OCI-LY3 (cell line): ENCODE results near the gene THEM4.

Experiments
- H2AFZ ChIP-seq: fragments of 200-600, 300-600 bp; shearing (Covaris generic); 2 replicates; pipeline ENCODE4 v1.6.0; 2014; ENCODE audit warnings: antibody characterized with exemption, low read depth, low read length
- H3K27ac ChIP-seq: fragments of 200-600, 300-600 bp; sonication (generic); 2 replicates; pipeline ENCODE4 v1.5.1; 2014; ENCODE audit warnings: mild to moderate bottlenecking, low read length, moderate library complexity, mixed read lengths
- H3K27me3 ChIP-seq: fragments of 200-600, 300-600 bp; sonication (generic); 2 replicates; pipeline ENCODE4 v1.6.1; 2014; ENCODE audit warnings: low read depth, low read length, mixed read lengths
- H3K36me3 ChIP-seq: fragments of 200-600, 300-600 bp; sonication (generic); replicated peaks from 2 replicates; pipeline ENCODE3; 2014; ENCODE audit warnings: low read depth, low read length, mixed read lengths
- H3K4me1 ChIP-seq: fragments of 300-600, 200-600 bp; sonication (generic); 2 replicates; pipeline ENCODE4 v1.6.1; 2014; ENCODE audit warnings: low read length, mixed read lengths
- H3K4me2 ChIP-seq: fragments of 200-600, 300-600 bp; sonication (generic); 2 replicates; pipeline ENCODE4 v1.6.1; 2014; ENCODE audit warnings: low read length, mixed read lengths
- H3K4me3 ChIP-seq: fragments of 300-600, 200-600 bp; sonication (generic); 2 replicates; pipeline ENCODE4 v1.5.1; 2014; ENCODE audit warnings: antibody characterized with exemption, mild to moderate bottlenecking, low read length, moderate library complexity
- H3K79me2 ChIP-seq: fragments of 300-600, 200-600 bp; shearing (Covaris generic); 2 replicates; pipeline ENCODE4 v1.6.1; 2014; ENCODE audit warnings: mild to moderate bottlenecking, low read length, mixed read lengths
- H3K9ac ChIP-seq: fragments of 300-600, 200-600 bp; shearing (Covaris generic); 2 replicates; pipeline ENCODE4 v1.6.0; 2014; ENCODE audit warnings: mild to moderate bottlenecking, low read length, moderate library complexity
- H3K9me3 ChIP-seq: fragments of 200-600, 300-600 bp; shearing (Covaris generic); 2 replicates; pipeline ENCODE4 v1.6.1; 2014; ENCODE audit warnings: low read length, mixed read lengths; ENCODE audit not compliant: insufficient read depth
- H4K20me1 ChIP-seq: fragments of 200-600, 300-600 bp; sonication (generic); 2 replicates; pipeline ENCODE4 v1.6.1; 2016; ENCODE audit warnings: low read length, mixed read lengths; ENCODE audit not compliant: insufficient read depth
- EZH2phosphoT487 ChIP-seq: fragments of 200-600 bp; shearing (Covaris generic); IDR thresholded peaks from 2 replicates; pipeline ENCODE4 v1.6.1; 2018; ENCODE audit warnings: antibody characterized with exemption, mixed run types, low read depth
- TF ChIP-seq, protein P1 (sequence below): fragments of 200-600, 300-600 bp; sonication (generic); IDR thresholded peaks from 2 replicates; pipeline ENCODE4 v1.5.1; 2014; ENCODE audit warnings: antibody characterized with exemption, low read length, low read depth

THEM4 gene

DNA sequence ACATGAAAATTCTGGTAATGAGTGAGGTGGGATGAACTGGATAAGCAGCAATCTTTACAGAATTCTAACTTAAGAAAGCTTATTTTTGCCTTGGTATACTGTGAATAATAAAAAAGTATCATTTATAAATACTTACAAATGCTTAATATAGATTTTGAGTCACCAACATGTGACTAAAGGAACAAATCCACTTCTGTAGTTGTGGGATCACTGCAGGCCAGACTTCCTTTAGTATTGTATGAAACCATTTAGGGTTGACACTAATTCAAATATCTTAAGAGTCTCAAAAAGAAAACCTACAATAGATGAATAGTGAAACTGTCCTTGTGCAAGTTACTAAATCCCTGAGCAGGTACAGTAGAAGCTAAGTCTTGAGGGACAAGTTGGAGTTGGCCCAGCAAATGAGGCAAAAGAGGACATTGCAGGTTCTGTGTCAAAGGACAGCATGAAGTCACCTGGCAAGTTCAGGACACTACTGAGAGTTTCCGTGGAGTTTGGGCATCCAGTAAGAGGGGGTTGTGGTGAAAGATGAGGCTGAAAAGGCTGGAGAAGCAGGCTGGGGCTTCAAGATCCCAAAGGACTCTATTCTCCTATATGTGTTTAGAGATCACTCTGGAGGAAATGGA lies 5.9 kb upstream of the THEM4 start:
- no peaks in the 10 kb centered on the region for H4K20me1 ChIP-seq
- no peaks in the 10 kb centered on the region for H3K9me3 ChIP-seq
- H3K79me2 ChIP-seq = 0 out of 2 replicates have a peak, but pooled peaks cover 3% of the 10 kb centered on the region
- no peaks in the 10 kb centered on the region for H3K27me3 ChIP-seq
- no peak overlapping the region for H2AFZ ChIP-seq
- no peak for TF ChIP-seq EZH2phosphoT487
- TF ChIP-seq, protein P1, sequence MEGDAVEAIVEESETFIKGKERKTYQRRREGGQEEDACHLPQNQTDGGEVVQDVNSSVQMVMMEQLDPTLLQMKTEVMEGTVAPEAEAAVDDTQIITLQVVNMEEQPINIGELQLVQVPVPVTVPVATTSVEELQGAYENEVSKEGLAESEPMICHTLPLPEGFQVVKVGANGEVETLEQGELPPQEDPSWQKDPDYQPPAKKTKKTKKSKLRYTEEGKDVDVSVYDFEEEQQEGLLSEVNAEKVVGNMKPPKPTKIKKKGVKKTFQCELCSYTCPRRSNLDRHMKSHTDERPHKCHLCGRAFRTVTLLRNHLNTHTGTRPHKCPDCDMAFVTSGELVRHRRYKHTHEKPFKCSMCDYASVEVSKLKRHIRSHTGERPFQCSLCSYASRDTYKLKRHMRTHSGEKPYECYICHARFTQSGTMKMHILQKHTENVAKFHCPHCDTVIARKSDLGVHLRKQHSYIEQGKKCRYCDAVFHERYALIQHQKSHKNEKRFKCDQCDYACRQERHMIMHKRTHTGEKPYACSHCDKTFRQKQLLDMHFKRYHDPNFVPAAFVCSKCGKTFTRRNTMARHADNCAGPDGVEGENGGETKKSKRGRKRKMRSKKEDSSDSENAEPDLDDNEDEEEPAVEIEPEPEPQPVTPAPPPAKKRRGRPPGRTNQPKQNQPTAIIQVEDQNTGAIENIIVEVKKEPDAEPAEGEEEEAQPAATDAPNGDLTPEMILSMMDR = no peak
- H3K27ac ChIP-seq = no peak overlapping the region
- H3K4me1 ChIP-seq = peaks cover 34% of the 10 kb centered on the region
- H3K36me3 ChIP-seq = no peaks in the 10 kb centered on the region
- no peak overlapping the region for H3K4me2 ChIP-seq
- no peak overlapping the region for H3K4me3 ChIP-seq
- H3K9ac ChIP-seq = no peak overlapping the region

DNA sequence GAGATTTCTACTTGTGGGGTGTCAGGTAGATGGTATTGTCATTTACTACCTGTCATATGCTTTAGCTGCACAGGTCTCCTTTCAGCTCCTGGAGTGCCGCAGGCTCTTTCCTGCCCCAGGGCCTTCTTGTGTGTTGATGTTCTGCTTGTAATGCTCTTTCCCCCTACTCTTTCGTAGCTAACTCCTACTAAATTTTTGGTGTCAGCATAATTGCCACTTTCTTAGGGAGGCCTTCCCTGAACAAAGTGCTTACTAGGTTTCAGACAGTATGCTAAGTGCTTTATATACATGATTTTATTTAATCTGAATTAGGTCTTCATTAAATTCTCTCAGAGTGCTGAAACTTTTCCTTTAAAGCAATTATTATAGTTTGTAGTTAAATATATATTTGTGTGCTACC lies 4.8 kb upstream of the THEM4 start:
- Histone ChIP-seq H3K9me3 (no peaks in the 10 kb centered on the region), H3K27ac (no peak overlapping the region), H3K4me1 (peaks cover 26% of the 10 kb centered on the region), H3K79me2 (peaks cover 11% of the 10 kb centered on the region), H3K36me3 (no peaks in the 10 kb centered on the region), H3K9ac (no peak overlapping the region), H2AFZ (no peak overlapping the region), H3K4me2 (no peak overlapping the region), H4K20me1 (no peaks in the 10 kb centered on the region), H3K4me3 (no peak overlapping the region), H3K27me3 (no peaks in the 10 kb centered on the region)
- TF ChIP-seq, protein P1 = no peak
- TF ChIP-seq EZH2phosphoT487 = no peak

DNA sequence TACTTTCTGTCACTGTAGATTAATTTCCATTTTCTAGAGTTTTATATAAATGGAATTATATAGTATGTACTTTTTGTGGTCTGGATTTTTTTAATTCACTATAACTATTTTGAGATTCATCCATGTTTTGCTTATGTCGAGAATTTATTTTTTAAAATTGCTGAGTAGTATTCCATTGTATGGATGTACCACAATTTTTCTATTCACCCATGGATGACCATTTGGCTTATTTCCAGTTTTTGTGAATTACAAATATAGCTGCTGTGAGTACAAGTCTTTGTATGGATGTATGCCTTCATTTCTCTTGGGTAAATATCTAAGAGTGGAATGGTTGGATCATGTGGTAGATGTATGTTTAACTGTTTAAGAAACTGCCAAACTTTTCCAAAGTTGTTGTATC lies 3.7 kb upstream of the THEM4 start:
- Histone ChIP-seq H3K36me3 (peaks cover 3% of the 10 kb centered on the region), H3K79me2 (peaks cover 22% of the 10 kb centered on the region), H3K27me3 (no peaks in the 10 kb centered on the region), H3K9me3 (no peaks in the 10 kb centered on the region), H3K27ac (no peak overlapping the region), H3K4me2 (no peak overlapping the region), H3K4me3 (no peak overlapping the region), H3K4me1 (peaks cover 18% of the 10 kb centered on the region), H2AFZ (no peak overlapping the region), H4K20me1 (peaks cover 3% of the 10 kb centered on the region; the same call in 1 of the 2 replicates), H3K9ac (no peak overlapping the region)
- TF ChIP-seq, protein P1 = no peak
- TF ChIP-seq EZH2phosphoT487 = no peak

DNA sequence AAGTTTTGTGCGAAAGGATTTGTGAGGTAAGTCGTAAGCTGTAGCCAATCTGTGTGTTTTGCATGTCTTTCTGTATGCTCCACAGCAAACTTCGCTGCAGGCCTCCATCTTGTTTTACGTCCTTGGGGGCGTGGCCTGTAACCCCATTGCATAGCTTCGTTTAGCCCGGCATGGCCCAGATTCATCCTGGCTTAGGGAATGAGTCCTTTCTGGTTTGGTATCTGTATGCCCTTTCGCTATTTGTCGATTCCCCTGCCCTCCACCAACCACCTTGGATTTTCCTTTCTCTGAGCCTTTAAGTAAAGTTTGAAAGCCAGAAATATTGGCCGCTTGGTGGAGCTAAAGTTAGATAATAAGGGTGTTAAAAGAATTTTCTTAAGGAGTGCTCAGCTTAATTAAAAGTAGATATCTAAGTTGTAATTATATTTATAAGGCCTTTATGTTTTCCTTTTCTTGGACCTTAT lies 1.1 kb downstream of the THEM4 start:
- H4K20me1 ChIP-seq = peaks cover 28% of the 10 kb centered on the region
- peaks cover 16% of the 10 kb centered on the region for H3K4me1 ChIP-seq
- H3K27ac ChIP-seq = peak overlapping the region; percentile 82
- no peak overlapping the region for H2AFZ ChIP-seq
- no peaks in the 10 kb centered on the region for H3K9me3 ChIP-seq
- TF ChIP-seq EZH2phosphoT487 = no peak
- TF ChIP-seq, protein P1 = peak; percentile 79
- H3K36me3 ChIP-seq = peaks cover 30% of the 10 kb centered on the region
- H3K4me3 ChIP-seq = peak overlapping the region; percentile 88
- peaks cover 67% of the 10 kb centered on the region for H3K79me2 ChIP-seq
- peak overlapping the region; percentile 98 for H3K9ac ChIP-seq
- no peaks in the 10 kb centered on the region for H3K27me3 ChIP-seq
- H3K4me2 ChIP-seq = peak overlapping the region; percentile 87
